SU-DHL-6 (cell line): ENCODE data around the gene SLC26A2.

Experiments
- EZH2phosphoT487 ChIP-seq: fragments of 200-600 bp; sonication (generic), shearing (Covaris generic); conservative IDR thresholded peaks from 2 replicates; pipeline ENCODE4 v1.6.1; 2018; ENCODE audit warnings: mild to moderate bottlenecking, antibody characterized with exemption, low read length, moderate library complexity, mixed read lengths
- TF ChIP-seq, protein P1 (sequence below): fragments of 200-600 bp; sonication (generic); IDR thresholded peaks from one replicate; pipeline ENCODE4 v1.5.1; 2017; ENCODE audit warnings: antibody characterized with exemption, mild to moderate bottlenecking, low read length, moderate library complexity; ENCODE audit not compliant: insufficient read depth, poor library complexity, severe bottlenecking

DNA sequence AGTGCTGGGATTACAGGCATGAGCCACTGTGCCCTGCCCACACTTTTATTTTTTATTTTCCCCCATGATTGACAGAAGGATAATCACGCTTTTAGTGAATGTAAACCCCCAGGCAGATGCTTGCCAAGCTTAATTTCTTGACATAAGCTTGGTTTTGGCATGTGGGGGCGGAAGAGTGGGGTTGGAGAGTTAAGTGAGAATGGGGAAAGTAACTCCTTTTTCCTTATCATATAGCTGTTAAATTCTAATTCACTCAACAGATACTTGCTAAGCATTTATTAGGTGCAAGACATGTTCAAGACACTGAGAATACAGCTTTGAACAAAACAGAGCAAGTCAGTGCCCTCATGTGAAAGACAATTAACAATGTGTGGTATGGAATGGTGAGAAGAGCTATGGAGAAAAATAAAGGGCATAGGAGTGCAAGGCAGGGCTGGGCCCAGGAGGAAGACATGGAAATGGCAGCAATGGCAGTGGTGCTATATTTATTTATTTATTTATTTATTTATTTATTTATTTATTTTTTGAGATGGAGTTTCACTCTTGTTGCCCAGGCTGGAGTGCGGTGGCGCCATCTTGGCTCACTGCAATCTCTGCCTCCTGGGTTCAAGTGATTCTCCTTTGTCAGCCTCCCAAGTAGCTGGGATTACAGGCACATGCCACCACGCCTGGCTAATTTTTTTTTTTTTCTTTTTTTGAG, 2.2 kb downstream of the SLC26A2 start:
- TF ChIP-seq, protein P1, sequence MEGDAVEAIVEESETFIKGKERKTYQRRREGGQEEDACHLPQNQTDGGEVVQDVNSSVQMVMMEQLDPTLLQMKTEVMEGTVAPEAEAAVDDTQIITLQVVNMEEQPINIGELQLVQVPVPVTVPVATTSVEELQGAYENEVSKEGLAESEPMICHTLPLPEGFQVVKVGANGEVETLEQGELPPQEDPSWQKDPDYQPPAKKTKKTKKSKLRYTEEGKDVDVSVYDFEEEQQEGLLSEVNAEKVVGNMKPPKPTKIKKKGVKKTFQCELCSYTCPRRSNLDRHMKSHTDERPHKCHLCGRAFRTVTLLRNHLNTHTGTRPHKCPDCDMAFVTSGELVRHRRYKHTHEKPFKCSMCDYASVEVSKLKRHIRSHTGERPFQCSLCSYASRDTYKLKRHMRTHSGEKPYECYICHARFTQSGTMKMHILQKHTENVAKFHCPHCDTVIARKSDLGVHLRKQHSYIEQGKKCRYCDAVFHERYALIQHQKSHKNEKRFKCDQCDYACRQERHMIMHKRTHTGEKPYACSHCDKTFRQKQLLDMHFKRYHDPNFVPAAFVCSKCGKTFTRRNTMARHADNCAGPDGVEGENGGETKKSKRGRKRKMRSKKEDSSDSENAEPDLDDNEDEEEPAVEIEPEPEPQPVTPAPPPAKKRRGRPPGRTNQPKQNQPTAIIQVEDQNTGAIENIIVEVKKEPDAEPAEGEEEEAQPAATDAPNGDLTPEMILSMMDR: no peak
- no peak for TF ChIP-seq EZH2phosphoT487
